K562 (cell line): ENCODE results near the gene LMO2. TPM values are rescaled to one million over a fixed set of nuclear protein-coding genes. Genes with fewer than 3 reads are reported as not detected.

Experiments used
- ATF6 ChIP-seq: sonication (generic); formaldehyde crosslinking; IDR thresholded peaks from 2 replicates; pipeline ENCODE4 v1.4.0; 2020; ENCODE audit warnings: mild to moderate bottlenecking, missing genetic modification reagents
- CSDE1 ChIP-seq, 2 experiments: fragments of 450-650 bp; IDR thresholded peaks; 2 replicates each; pipeline ENCODE4 v1.6.1; 2016; ENCODE audit warnings: mild to moderate bottlenecking in 1 of 2
- CXXC5 ChIP-seq: fragments of 250-450 bp; sonication (Bioruptor Pico); IDR thresholded peaks from 2 replicates; pipeline ENCODE4 v1.8.0; 2022; ENCODE audit warnings: inconsistent platforms, mild to moderate bottlenecking, moderate library complexity
- DIDO1 ChIP-seq: fragments of 450-650 bp; IDR thresholded peaks from 2 replicates; pipeline ENCODE4 v1.6.1; 2016; ENCODE audit warnings: low read depth, missing biosample characterization, missing genetic modification characterization
- DPF2 ChIP-seq: fragments of 450-650 bp; IDR thresholded peaks from 2 replicates; pipeline ENCODE4 v1.6.1; 2016
- ELK3 ChIP-seq: fragments of 450-650 bp; formaldehyde crosslinking; IDR thresholded peaks from 2 replicates; pipeline ENCODE4 v1.4.0; 2020; ENCODE audit warnings: mild to moderate bottlenecking
- ETV1 ChIP-seq: fragments of 450-650 bp; conservative IDR thresholded peaks from 2 replicates; pipeline ENCODE4 v1.6.1; 2016; ENCODE audit warnings: missing genetic modification characterization, control low read depth, low read depth, missing compliant biosample characterization
- EWSR1 ChIP-seq: fragments of 450-650 bp; IDR thresholded peaks from 2 replicates; pipeline ENCODE4 v1.6.1; 2018; ENCODE audit warnings: borderline replicate concordance, mild to moderate bottlenecking, low read depth, moderate library complexity; ENCODE audit not compliant: partially characterized antibody
- GABPA ChIP-seq: fragments of 200-800 bp; sonication (Bioruptor generic); conservative IDR thresholded peaks from 2 replicates; pipeline ENCODE4 v1.6.1; 2016; ENCODE audit warnings: low read depth, missing genetic modification characterization, missing compliant biosample characterization
- HDAC1 ChIP-seq, 2 experiments: fragments of 450-650 bp; IDR thresholded peaks; 2 replicates each; pipeline ENCODE4 v1.6.1; 2016 to 2017; ENCODE audit warnings: inconsistent platforms in 1 of 2, mild to moderate bottlenecking in 1 of 2, moderate library complexity in 1 of 2
- JUNB ChIP-seq: fragments of 450-650 bp; formaldehyde crosslinking; conservative IDR thresholded peaks from 2 replicates; pipeline ENCODE4 v1.4.0; 2020; ENCODE audit warnings: mild to moderate bottlenecking
- JUND ChIP-seq, 2 experiments: IDR thresholded peaks; 2 replicates in 1 of 2; 3 replicates in 1 of 2; pipeline ENCODE4 v1.6.1; 2011; ENCODE audit warnings: borderline replicate concordance in 2 of 2, low read depth in 2 of 2, low read length in 2 of 2, improper control_type of control experiment in 1 of 2, missing biosample characterization in 1 of 2, missing genetic modification characterization in 1 of 2, missing genetic modification reagents in 1 of 2
- LEF1 ChIP-seq: fragments of 450-650 bp; IDR thresholded peaks from 2 replicates; pipeline ENCODE4 v1.6.1; 2016; ENCODE audit warnings: mild to moderate bottlenecking
- RAD21 ChIP-seq, 2 experiments: fragments of 250-450 bp in 1 of 2; fragments of 450-650 bp in 1 of 2; sonication (Bioruptor Pico) in 1 of 2; formaldehyde crosslinking in 1 of 2; IDR thresholded peaks in 1 of 2; conservative IDR thresholded peaks in 1 of 2; 2 replicates each; pipeline versions ENCODE4 v1.4.0 to v1.8.0; 2020 to 2022; ENCODE audit warnings: mild to moderate bottlenecking in 2 of 2, moderate library complexity in 1 of 2
- RBM25 ChIP-seq: fragments of 200-400 bp; formaldehyde crosslinking; IDR thresholded peaks from 2 replicates; pipeline ENCODE4 v1.6.1; 2018; ENCODE audit warnings: low read length, low read depth, moderate library complexity; ENCODE audit not compliant: severe bottlenecking
- THRAP3 ChIP-seq: fragments of 450-650 bp; IDR thresholded peaks from 2 replicates; pipeline ENCODE4 v1.6.1; 2016; ENCODE audit warnings: mild to moderate bottlenecking, inconsistent platforms, borderline replicate concordance
- ZNF175 ChIP-seq: fragments of 200-800 bp; sonication (Bioruptor generic); IDR thresholded peaks from 2 replicates; pipeline ENCODE4 v1.6.1; 2016; ENCODE audit warnings: low read depth, mild to moderate bottlenecking, missing genetic modification characterization, missing compliant biosample characterization
- ZNF324 ChIP-seq: fragments of 250-450 bp; sonication (Bioruptor Pico); IDR thresholded peaks from 2 replicates; pipeline ENCODE4 v1.4.0; 2020; ENCODE audit warnings: mild to moderate bottlenecking
- polyA plus RNA-seq, 8 experiments: library from polyadenylated mRNA; depleted of rRNA in 4 of 8; stranded (reverse) in 5 of 8; unstranded in 3 of 8; fragments of >200 nt; fragmentation: Nextera tagmentation in 2 of 8; fragmentation: Illumina TruSeq in 1 of 8; extraction: Ambion mirVana in 2 of 8; extraction: Trizol in 1 of 8; gene quantifications; 2 replicates each; pipeline versions ENCODE4 v1.2.1 to v1.2.3, GENCODE V29; 2011 to 2014; ENCODE audit warnings: inconsistent platforms in 1 of 8, missing spikeins in 1 of 8
- total RNA-seq, 7 experiments: library from RNA; depleted of rRNA in 6 of 7; stranded (reverse); fragments of >200 nt in 6 of 7; fragmentation: Illumina TruSeq in 2 of 7; extraction: Trizol in 2 of 7; gene quantifications; 2 replicates each; pipeline versions ENCODE4 v1.2.1 to v1.2.3, GENCODE V29; 2011 to 2021; ENCODE audit warnings: low replicate concordance in 1 of 7
- TF ChIP-seq, protein P1 (sequence below): fragments of 450-650 bp; IDR thresholded peaks from 2 replicates; pipeline ENCODE4 v1.6.1; 2016; ENCODE audit warnings: antibody characterized with exemption
- TF ChIP-seq, protein P2 (sequence below): IDR thresholded peaks from 2 replicates; pipeline ENCODE4 v1.6.1; 2016; ENCODE audit warnings: missing genetic modification characterization, missing compliant biosample characterization

LMO2 gene
- total and polyA plus RNA-seq, 9 of the 15 experiments (the other 6 are each of a cell fraction or from before 2014, with no cell fraction given): 6.9 to 126 (median 91.5) TPM

DNA sequence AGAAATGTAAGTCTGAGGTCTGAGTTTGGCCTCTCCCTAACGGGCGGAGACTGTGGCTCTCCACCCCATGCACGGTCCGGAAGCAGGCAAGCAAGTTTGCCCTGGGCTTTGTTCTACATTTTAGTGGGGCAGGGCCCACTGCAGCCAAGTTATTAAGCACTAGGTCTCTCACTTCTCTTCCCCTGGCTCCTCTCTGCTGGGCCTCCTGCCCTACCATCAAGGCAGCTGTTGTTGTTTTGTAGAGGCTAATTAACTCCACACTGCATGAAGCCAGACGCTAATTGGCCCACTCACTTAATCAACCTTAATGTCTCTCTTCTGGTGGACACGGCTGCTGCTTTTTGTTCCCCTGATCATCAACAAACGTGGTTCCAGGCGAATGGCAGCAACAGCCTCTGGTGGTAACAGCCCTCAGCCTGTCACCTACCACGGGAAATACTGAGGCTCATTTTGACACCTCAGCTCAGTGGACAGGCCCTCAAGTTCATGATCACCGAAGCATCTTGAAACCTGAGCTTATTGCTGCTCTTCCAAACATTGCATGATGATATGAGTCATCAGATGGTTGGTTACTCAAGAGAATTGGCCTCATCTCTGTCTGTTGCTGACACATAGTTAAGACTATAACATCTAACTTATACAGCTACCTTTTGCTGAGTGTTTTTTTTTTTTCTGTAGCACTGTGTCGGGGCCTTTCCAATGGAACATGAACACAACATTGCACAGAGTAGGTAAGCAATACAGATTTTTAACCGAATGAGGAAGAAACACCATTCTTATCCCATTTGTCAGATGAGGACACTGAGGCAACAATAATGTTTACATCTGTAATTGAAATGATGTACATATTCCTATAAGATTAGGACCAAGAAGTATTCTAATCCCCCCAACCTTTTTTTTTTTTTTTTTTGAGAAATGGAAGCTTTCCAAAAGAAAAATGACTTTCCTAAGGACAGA lies 20.8 kb upstream of the LMO2 start (continued):
- TF ChIP-seq ELK3 (CRISPR knock-in tag) (no peak), DIDO1 (tag) (peak; percentile 59), RAD21 (CRISPR knock-in tag; conservative IDR thresholded peaks at IDR 0.05 in 1 of 2, IDR thresholded peaks at IDR 0.05 in 1 of 2) (0 out of 4 replicates have a peak, but pooled peaks of 1 of the 2 experiments have one; percentile 2), JUND (IDR thresholded peaks at IDR 0.05; ENCODE audit: borderline replicate concordance, low read depth, low read length) (peak; percentile 99), JUND (tag; IDR thresholded peaks at IDR 0.05; ENCODE audit: borderline replicate concordance, low read depth, low read length) (peak; percentile 99), CXXC5 (CRISPR knock-in tag) (peak; percentile 50; the same call in 1 of the 2 replicates), EWSR1 (no peak), RBM25 (peak; percentile 90), ATF6 (0 out of 2 replicates have a peak, but pooled peaks have one; percentile 41), GABPA (tag) (0 out of 2 replicates have a peak, but pooled peaks have one; percentile 23), CSDE1 (IDR thresholded peaks at IDR 0.05) (no peak), ZNF175 (CRISPR knock-in tag) (peak; percentile 89), JUNB (CRISPR knock-in tag) (peak; percentile 88), DPF2 (peak; percentile 93), LEF1 (peak; percentile 68; the same call in 1 of the 2 replicates), HDAC1 (IDR thresholded peaks at IDR 0.05) (0 out of 4 replicates have a peak, but pooled peaks of 1 of the 2 experiments have one; percentile 13), THRAP3 (no peak), ETV1 (peak; percentile 54; the same call in 1 of the 2 replicates), ZNF324 (CRISPR knock-in tag) (no peak)
- TF ChIP-seq, protein P1, sequence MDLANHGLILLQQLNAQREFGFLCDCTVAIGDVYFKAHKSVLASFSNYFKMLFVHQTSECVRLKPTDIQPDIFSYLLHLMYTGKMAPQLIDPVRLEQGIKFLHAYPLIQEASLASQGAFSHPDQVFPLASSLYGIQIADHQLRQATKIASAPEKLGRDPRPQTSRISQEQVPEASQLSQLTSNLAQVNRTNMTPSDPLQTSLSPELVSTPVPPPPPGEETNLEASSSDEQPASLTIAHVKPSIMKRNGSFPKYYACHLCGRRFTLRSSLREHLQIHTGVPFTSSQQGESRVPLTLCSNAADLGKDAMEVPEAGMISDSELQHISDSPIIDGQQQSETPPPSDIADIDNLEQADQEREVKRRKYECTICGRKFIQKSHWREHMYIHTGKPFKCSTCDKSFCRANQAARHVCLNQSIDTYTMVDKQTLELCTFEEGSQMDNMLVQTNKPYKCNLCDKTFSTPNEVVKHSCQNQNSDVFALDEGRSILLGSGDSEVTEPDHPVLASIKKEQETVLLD: peak; percentile 44; the same call in 1 of the 2 replicates
- TF ChIP-seq, protein P2, sequence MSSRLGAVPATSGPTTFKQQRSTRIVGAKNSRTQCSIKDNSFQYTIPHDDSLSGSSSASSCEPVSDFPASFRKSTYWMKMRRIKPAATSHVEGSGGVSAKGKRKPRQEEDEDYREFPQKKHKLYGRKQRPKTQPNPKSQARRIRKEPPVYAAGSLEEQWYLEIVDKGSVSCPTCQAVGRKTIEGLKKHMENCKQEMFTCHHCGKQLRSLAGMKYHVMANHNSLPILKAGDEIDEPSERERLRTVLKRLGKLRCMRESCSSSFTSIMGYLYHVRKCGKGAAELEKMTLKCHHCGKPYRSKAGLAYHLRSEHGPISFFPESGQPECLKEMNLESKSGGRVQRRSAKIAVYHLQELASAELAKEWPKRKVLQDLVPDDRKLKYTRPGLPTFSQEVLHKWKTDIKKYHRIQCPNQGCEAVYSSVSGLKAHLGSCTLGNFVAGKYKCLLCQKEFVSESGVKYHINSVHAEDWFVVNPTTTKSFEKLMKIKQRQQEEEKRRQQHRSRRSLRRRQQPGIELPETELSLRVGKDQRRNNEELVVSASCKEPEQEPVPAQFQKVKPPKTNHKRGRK (tag): no peak
